Psoas muscle (tissue), 8 donors: ENCODE measurements around the gene EPS8L3. TPM values are rescaled to one million over a fixed set of nuclear protein-coding genes. Genes with fewer than 3 reads are reported as not detected.
"Not testable (repeated sequence)": the region's sequence is repeated elsewhere in the genome, so short reads cannot be mapped to it uniquely, and the experiment has no call there.

Experiments used
- ATAC-seq, 4 donors: fragments of 200-7000 bp; cut with Tn5 transposase; one replicate each; pipeline ENCODE4 v1.9.1; 2020; ENCODE audit warnings: moderate library complexity in 3 of 4, mild to moderate bottlenecking in 2 of 4
- DNase-seq, 2 donors: peaks; one replicate each; pipeline ENCODE4 v3.0.0-alpha.2; 2020
- H3K27ac ChIP-seq: fragments of 200-600 bp; one replicate; pipeline ENCODE4 v1.8.0; 2022
- H3K27me3 ChIP-seq, 3 donors: fragments of 200-600 bp in 1 of 3; one replicate each; pipeline versions ENCODE4 v1.6.1 to v1.8.0; 2013 to 2022; ENCODE audit warnings: low read length in 2 of 3, mild to moderate bottlenecking in 2 of 3, moderate library complexity in 1 of 3; ENCODE audit not compliant: insufficient read depth in 3 of 3
- H3K36me3 ChIP-seq, 2 donors: fragments of 200-600 bp in 1 of 2; one replicate each; pipeline versions ENCODE4 v1.6.1 to v1.8.0; 2013 to 2022; ENCODE audit warnings: low read depth in 1 of 2, mild to moderate bottlenecking in 1 of 2, moderate library complexity in 1 of 2; ENCODE audit not compliant: insufficient read depth in 1 of 2
- H3K4me1 ChIP-seq: fragments of 200-600 bp; one replicate; pipeline ENCODE4 v1.8.0; 2022
- H3K4me3 ChIP-seq: fragments of 200-600 bp; one replicate; pipeline ENCODE4 v1.8.0; 2022; ENCODE audit warnings: mild to moderate bottlenecking
- H3K9me3 ChIP-seq: fragments of 200-600 bp; one replicate; pipeline ENCODE4 v1.8.0; 2022
- CTCF ChIP-seq: fragments of 200-600 bp; IDR thresholded peaks from one replicate; pipeline ENCODE4 v1.8.0; 2022; ENCODE audit warnings: antibody characterized with exemption
- WGBS, 3 donors: extraction: QIAGEN DNeasy Blood & Tissue Kit; methylation state at CpG; one replicate each; pipeline versions ENCODE4 v1.1.6 to v1.1.7; 2013; 5-methylcytosine and 5-hydroxymethylcytosine counted together
- intact Hi-C, 2 donors: fragments of 100-400 bp; cut with DNase I; formaldehyde crosslinking; loops; one replicate each; pipeline versions ENCODE4 v1.11.0 to v1.14.2; 2022
- polyA plus RNA-seq, 3 donors: library from polyadenylated mRNA; stranded (reverse); fragments of 200-250 nt; gene quantifications; one replicate each; pipeline ENCODE4 v1.2.3, GENCODE V29; 2013
- total RNA-seq, 4 donors: library from RNA; stranded (reverse); fragmentation: NEBNext Ultra II Directional in 2 of 4; extraction: Animal tissue kit (Norgen Biotek cat#: 25700) in 2 of 4; gene quantifications; one replicate each; pipeline versions ENCODE4 v1.2.1 to v1.2.4, GENCODE V29; 2021 to 2023
- donor health status: healthy with polysubstance abuse.
- donor health status: DM: no; HTN: no; CAD: no; lungs with moderate emphysema.
- donor health status: Bipolar disorder and iron deficiency.
- donor health status: healthy.
- donor health status: DM: yes; HTN: yes; CAD: no.
- donor health status: DM: no; HTN: no; CAD: no.
- donor health status: DM: no; HTN: no; CAD: no.
- donor health status: DM: yes; HTN: yes; CAD: no.

The EPS8L3 gene
- total and polyA plus RNA-seq, 7 donors = 0.03 to 0.64 (median 0.57) TPM; not detected in 4

- Histone ChIP-seq H3K27me3 (no peaks in the 10 kb centered on the region), H3K27ac (no peak overlapping the region), H3K4me3 (no peak overlapping the region), H3K4me1 (no peaks in the 10 kb centered on the region), H3K36me3 (no peaks in the 10 kb centered on the region), H3K9me3 (no peaks in the 10 kb centered on the region)
- WGBS, 3 donors = 82 to 88% (median 87%) methylated on average over 12 of the region's 12 CpGs
- ATAC-seq = no peak
- intact Hi-C loops = no loop called here
- TF ChIP-seq CTCF = no peak
- no peak for DNase-seq
Measured at GRCh38 chr1:109714661-109715372, 48.9 kb downstream of the EPS8L3 start.

- no peaks in the 10 kb centered on the region for H3K9me3 ChIP-seq
- ATAC-seq = no peak
- no peak for DNase-seq
- H3K27me3 ChIP-seq = no peaks in the 10 kb centered on the region
- no peak for TF ChIP-seq CTCF
- 93 to 97% (median 95%) methylated on average over 5 of the region's 5 CpGs for WGBS, 3 donors
- no peaks in the 10 kb centered on the region for H3K4me1 ChIP-seq
- no peak overlapping the region for H3K4me3 ChIP-seq
- no peaks in the 10 kb centered on the region for H3K36me3 ChIP-seq
- intact Hi-C loops = no loop called here
- H3K27ac ChIP-seq = no peak overlapping the region
Measured at GRCh38 chr1:109713636-109714035, 50.1 kb downstream of the EPS8L3 start.

GRCh38 chr1:109712321-109712864 lies 51.3 kb downstream of the EPS8L3 start:
- DNase-seq (no peak), ATAC-seq (peak in 3 of 4 donors; percentile 18 to 27 (median 20))
- 56 to 61% (median 59%) methylated on average over 21 to 22 of the region's 22 CpGs for WGBS, 3 donors
- no peaks in the 10 kb centered on the region for H3K27me3 ChIP-seq
- intact Hi-C loops = no loop called here
- H3K9me3 ChIP-seq = no peaks in the 10 kb centered on the region
- no peaks in the 10 kb centered on the region for H3K36me3 ChIP-seq
- TF ChIP-seq CTCF = no peak
- H3K4me3 ChIP-seq = peak overlapping the region; percentile 46
- H3K27ac ChIP-seq = no peak overlapping the region
- no peaks in the 10 kb centered on the region for H3K4me1 ChIP-seq

- H3K4me3 ChIP-seq = peak within 1 kb of the TSS; percentile 46
- H3K27me3 ChIP-seq, intact Hi-C loops, H3K9me3 ChIP-seq, H3K4me1 ChIP-seq, H3K36me3 ChIP-seq, H3K27ac ChIP-seq: not testable (repeated sequence)
- ATAC-seq (peak in 3 of 4 donors; percentile 20 to 60 (median 27)), DNase-seq (peak; percentile 37 to 62)
- WGBS, 3 donors = 27 to 39% (median 37%) methylated on average over 21 to 33 of the region's 33 CpGs
Measured at GRCh38 chr1:109711593-109712320, 52.0 kb downstream of the EPS8L3 start, which contains the start of gene GSTM5. Gene GSTM5, plus strand, starts transcription at chr1:109712251. Its CDS starts 62 bp downstream, at chr1:109712313.

- H3K36me3 ChIP-seq, H3K4me1 ChIP-seq, H3K9me3 ChIP-seq, H3K27me3 ChIP-seq, DNase-seq, H3K4me3 ChIP-seq, H3K27ac ChIP-seq: not testable (repeated sequence)
- ATAC-seq = peak in 3 of 4 donors; percentile 86 to 87 (median 86)
- intact Hi-C loops = loop anchor here in 1 of 2 donors (5.0 to 10.0 kb wide), 2 partner anchors 55 to 68 kb away; partner anchors contain the start of gene EPS8L3
Measured at GRCh38 chr1:109709822-109710221, 53.9 kb downstream of the EPS8L3 start.

- ATAC-seq, H3K36me3 ChIP-seq, H3K27me3 ChIP-seq, H3K4me3 ChIP-seq, H3K4me1 ChIP-seq, H3K9me3 ChIP-seq, DNase-seq, H3K27ac ChIP-seq: not testable (repeated sequence)
- intact Hi-C loops = loop anchor here in 1 of 2 donors (5.0 to 10.0 kb wide), 2 partner anchors 56 to 67 kb away; partner anchors contain the start of gene EPS8L3
- WGBS, 3 donors = 78 to 86% (median 83%) methylated on average over 4 of the region's 4 CpGs
Measured at GRCh38 chr1:109708949-109709348, 54.8 kb downstream of the EPS8L3 start.
